ENCODE measurements around the gene NF1.

DNA sequence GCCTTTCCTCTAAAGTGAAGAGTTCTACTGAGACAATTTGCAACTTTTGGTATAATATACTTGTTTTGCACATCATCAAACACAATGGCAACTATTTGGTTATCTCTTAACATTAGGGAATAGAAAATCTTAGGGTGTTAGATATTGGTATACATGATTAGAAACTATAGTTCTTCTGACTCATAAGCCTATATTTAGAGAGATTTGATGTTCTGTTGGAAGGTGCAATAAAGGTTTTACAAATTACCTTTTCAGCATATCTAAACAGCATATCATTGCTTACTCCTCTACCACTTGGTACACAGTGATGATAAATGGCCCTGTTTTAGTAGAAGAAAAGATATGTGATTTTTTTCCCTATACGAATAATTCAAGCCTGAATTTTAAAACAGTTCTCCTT, 212.9 kb downstream of the NF1 start:
- TF ChIP-seq POLR2A (IDR thresholded peaks at IDR 0.05) = no peak
- TF ChIP-seq, protein P1, sequence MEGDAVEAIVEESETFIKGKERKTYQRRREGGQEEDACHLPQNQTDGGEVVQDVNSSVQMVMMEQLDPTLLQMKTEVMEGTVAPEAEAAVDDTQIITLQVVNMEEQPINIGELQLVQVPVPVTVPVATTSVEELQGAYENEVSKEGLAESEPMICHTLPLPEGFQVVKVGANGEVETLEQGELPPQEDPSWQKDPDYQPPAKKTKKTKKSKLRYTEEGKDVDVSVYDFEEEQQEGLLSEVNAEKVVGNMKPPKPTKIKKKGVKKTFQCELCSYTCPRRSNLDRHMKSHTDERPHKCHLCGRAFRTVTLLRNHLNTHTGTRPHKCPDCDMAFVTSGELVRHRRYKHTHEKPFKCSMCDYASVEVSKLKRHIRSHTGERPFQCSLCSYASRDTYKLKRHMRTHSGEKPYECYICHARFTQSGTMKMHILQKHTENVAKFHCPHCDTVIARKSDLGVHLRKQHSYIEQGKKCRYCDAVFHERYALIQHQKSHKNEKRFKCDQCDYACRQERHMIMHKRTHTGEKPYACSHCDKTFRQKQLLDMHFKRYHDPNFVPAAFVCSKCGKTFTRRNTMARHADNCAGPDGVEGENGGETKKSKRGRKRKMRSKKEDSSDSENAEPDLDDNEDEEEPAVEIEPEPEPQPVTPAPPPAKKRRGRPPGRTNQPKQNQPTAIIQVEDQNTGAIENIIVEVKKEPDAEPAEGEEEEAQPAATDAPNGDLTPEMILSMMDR (IDR thresholded peaks at IDR 0.05) = no peak

Measured in heart left ventricle (tissue), 13 donors.